ENCODE results near the gene AEN. TPM values are rescaled to one million over a fixed set of nuclear protein-coding genes. Genes with fewer than 3 reads are reported as not detected.
"Not testable (repeated sequence)": the region's sequence is repeated elsewhere in the genome, so short reads cannot be mapped to it uniquely, and the experiment has no call there.

AEN gene
- total RNA-seq, 4 donors from 2014 or later, result 13.3 to 29.0 (median 23.4) TPM

GRCh38 chr15:88641959-88642452 is 20.9 kb downstream of the AEN start:
- 88% methylated on average over 12 of the region's 12 CpGs for WGBS
- Histone ChIP-seq H3K27me3 (no peaks in the 10 kb centered on the region), H3K9me3 (no peaks in the 10 kb centered on the region), H3K36me3 (peaks cover 0 to 5% (median 0%) of the 10 kb centered on the region in 4 donors), H3K4me3 (no peak overlapping the region), H3K4me1 (peaks cover 20 to 29% (median 23%) of the 10 kb centered on the region in 4 donors), H3K27ac (replicated peaks in 1 of 4) (no peak overlapping the region)
- no peak for TF ChIP-seq CTCF (IDR thresholded peaks at IDR 0.05)
- TF ChIP-seq POLR2A (IDR thresholded peaks at IDR 0.05; ENCODE audit: low read depth), result no peak
- TF ChIP-seq POLR2AphosphoS5 (IDR thresholded peaks at IDR 0.05), result no peak
- TF ChIP-seq EP300 (IDR thresholded peaks at IDR 0.05), result no peak
- DNase-seq (ENCODE audit: extremely low spot score), result no peak
- intact Hi-C loops (cut with DNase I), result no loop called here

GRCh38 chr15:88642514-88642913 is 21.4 kb downstream of the AEN start:
- not testable (repeated sequence) for DNase-seq (ENCODE audit: extremely low spot score)
- H3K4me1 ChIP-seq, result peaks cover 20 to 29% (median 23%) of the 10 kb centered on the region in 4 donors
- WGBS, result 96% methylated on average over 11 of the region's 11 CpGs

GRCh38 chr15:88644741-88645140 is 23.6 kb downstream of the AEN start:
- TF ChIP-seq POLR2AphosphoS5 (IDR thresholded peaks at IDR 0.05) (no peak), CTCF (IDR thresholded peaks at IDR 0.05) (no peak), EP300 (IDR thresholded peaks at IDR 0.05) (no peak), POLR2A (IDR thresholded peaks at IDR 0.05; ENCODE audit: low read depth) (no peak)
- no peaks in the 10 kb centered on the region for H3K27me3 ChIP-seq
- no peak overlapping the region for H3K27ac ChIP-seq (replicated peaks in 1 of 4)
- H3K4me3 ChIP-seq, result no peak overlapping the region
- WGBS, result 80% methylated on average over 8 of the region's 9 CpGs
- no peak for DNase-seq (ENCODE audit: extremely low spot score)
- H3K4me1 ChIP-seq, result peaks cover 8 to 22% (median 19%) of the 10 kb centered on the region in 4 donors
- peaks cover 0 to 5% (median 0%) of the 10 kb centered on the region in 4 donors for H3K36me3 ChIP-seq
- H3K9me3 ChIP-seq, result no peaks in the 10 kb centered on the region
- intact Hi-C loops (cut with DNase I), result no loop called here

More at GRCh38 chr15:88642514-88642913, 21.4 kb downstream of the AEN start:
- H3K27ac ChIP-seq (replicated peaks in 1 of 4); H3K9me3 ChIP-seq; H3K36me3 ChIP-seq; H3K4me3 ChIP-seq; intact Hi-C loops (cut with DNase I); H3K27me3 ChIP-seq: not testable (repeated sequence)

- Histone ChIP-seq H3K36me3 (peaks cover 0 to 5% (median 0%) of the 10 kb centered on the region in 4 donors), H3K27ac (replicated peaks in 1 of 4) (no peak overlapping the region), H3K4me3 (no peak overlapping the region), H3K27me3 (no peaks in the 10 kb centered on the region), H3K9me3 (no peaks in the 10 kb centered on the region), H3K4me1 (peaks cover 7 to 18% (median 15%) of the 10 kb centered on the region in 4 donors)
- intact Hi-C loops (cut with DNase I), result no loop called here
- no peak for DNase-seq (ENCODE audit: extremely low spot score)
- TF ChIP-seq EP300 (IDR thresholded peaks at IDR 0.05) (no peak), POLR2AphosphoS5 (IDR thresholded peaks at IDR 0.05) (no peak), CTCF (IDR thresholded peaks at IDR 0.05) (no peak), POLR2A (IDR thresholded peaks at IDR 0.05; ENCODE audit: low read depth) (no peak)
- 97% methylated on average over 14 of the region's 14 CpGs for WGBS
Observed at GRCh38 chr15:88645171-88646087, 24.3 kb downstream of the AEN start.

GRCh38 chr15:88646088-88646405 is 24.9 kb downstream of the AEN start:
- no peak for DNase-seq (ENCODE audit: extremely low spot score)
- Histone ChIP-seq H3K4me3 (no peak overlapping the region), H3K9me3 (no peaks in the 10 kb centered on the region), H3K27ac (replicated peaks in 1 of 4) (no peak overlapping the region), H3K4me1 (peaks cover 7 to 18% (median 13%) of the 10 kb centered on the region in 4 donors), H3K27me3 (no peaks in the 10 kb centered on the region), H3K36me3 (peaks cover 0 to 5% (median 0%) of the 10 kb centered on the region in 4 donors)
- WGBS, result 93% methylated on average over 1 of the region's 1 CpG
- no peak for TF ChIP-seq EP300 (IDR thresholded peaks at IDR 0.05)
- no peak for TF ChIP-seq POLR2A (IDR thresholded peaks at IDR 0.05; ENCODE audit: low read depth)
- no peak for TF ChIP-seq CTCF (IDR thresholded peaks at IDR 0.05)
- intact Hi-C loops (cut with DNase I), result no loop called here
